GM12874 (cell line): ENCODE results near the gene PLCG2.

Experiments
- TF ChIP-seq, protein P1 (sequence below): IDR thresholded peaks from 2 replicates; pipeline ENCODE4 v1.5.1; 2011; ENCODE audit warnings: low read depth, mild to moderate bottlenecking, control low read depth, low read length, moderate library complexity; ENCODE audit not compliant: insufficient read depth

The PLCG2 gene

DNA sequence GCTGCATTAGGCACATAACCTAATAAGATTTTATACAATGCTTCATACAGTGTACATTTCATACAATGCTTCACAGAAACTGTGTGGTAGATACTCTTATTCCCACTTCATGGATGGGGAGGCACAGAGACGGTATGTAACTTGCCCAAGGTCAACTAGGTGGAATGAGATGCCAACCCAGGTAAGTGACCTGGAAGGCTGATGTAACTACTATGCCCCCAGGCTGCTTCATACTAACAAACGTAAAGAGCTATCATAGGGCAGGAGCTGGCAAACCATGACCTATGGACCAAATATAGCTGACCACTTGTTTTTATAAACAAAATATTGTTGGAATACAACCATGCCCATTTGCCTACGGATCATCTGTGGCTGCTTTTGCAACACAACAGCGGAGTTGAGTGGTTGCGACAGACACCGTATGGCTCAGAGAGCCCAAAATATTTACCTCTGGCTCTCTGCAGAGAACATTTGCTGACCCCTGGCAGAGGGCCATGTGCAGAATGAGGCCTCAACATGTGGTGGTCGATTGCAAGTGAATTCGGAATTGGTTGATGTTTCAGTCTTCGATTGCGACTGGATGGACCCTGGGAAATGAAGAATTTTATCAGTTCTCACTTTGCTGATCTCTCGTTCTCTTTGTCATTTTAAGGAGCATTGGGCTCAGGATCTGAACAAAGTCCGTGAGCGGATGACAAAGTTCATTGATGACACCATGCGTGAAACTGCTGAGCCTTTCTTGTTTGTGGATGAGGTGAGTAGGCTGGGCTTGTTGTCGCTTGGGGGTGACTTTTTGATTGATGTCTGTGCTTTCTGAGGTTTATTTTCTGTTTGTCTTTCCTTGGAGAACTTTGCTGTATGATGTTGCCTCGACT is 109.7 kb downstream of the PLCG2 start:
- TF ChIP-seq, protein P1, sequence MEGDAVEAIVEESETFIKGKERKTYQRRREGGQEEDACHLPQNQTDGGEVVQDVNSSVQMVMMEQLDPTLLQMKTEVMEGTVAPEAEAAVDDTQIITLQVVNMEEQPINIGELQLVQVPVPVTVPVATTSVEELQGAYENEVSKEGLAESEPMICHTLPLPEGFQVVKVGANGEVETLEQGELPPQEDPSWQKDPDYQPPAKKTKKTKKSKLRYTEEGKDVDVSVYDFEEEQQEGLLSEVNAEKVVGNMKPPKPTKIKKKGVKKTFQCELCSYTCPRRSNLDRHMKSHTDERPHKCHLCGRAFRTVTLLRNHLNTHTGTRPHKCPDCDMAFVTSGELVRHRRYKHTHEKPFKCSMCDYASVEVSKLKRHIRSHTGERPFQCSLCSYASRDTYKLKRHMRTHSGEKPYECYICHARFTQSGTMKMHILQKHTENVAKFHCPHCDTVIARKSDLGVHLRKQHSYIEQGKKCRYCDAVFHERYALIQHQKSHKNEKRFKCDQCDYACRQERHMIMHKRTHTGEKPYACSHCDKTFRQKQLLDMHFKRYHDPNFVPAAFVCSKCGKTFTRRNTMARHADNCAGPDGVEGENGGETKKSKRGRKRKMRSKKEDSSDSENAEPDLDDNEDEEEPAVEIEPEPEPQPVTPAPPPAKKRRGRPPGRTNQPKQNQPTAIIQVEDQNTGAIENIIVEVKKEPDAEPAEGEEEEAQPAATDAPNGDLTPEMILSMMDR = no peak

DNA sequence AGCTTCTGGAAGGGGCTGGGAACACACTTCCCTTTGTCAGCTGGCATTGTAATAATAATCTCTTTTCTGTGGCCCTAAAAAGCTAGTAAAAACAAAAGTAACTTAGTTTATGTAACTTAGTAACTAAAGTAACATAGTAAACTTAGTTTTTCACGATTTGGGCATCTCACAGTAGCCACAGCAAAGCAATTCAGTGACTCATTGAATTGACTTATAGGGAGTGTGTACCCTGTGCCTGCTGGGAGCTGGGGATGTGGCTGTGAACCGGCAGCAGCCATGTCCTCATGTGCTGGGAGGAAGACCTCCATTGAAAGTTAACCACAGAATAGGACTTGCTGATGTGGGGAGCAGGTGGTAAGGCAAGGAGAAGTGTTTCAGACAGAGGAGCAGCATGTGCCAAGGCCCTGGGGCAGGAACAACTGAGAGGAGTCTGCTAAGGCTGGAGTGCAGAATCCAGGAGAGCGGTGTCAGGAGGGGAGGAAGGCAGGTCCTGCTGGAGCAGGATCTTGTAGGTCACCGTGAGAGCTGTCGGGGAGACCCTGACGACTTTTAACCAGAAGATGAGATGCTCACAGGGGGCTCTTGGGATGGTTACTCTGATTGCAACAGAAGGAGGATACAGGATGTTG is 112.8 kb downstream of the PLCG2 start:
- TF ChIP-seq, protein P1 = no peak

DNA sequence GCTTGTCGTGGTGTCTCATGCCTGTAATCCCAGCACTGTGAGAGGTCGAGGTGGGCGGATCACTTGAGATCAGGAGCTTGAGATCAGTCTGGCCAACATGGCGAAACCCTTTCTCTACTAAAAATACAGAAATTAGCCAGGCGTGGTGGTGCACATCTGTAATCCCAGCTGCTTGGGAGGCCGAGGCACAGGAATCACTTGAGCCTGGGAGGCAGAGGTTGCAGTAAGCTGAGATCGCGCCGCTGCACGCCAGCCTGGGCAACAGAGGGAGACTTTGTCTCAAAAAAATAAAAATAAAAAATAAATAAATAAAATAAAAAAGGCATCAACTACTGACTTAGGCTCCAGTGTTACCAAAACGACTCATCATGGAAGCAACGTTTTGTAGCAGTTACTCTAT is 115.5 kb downstream of the PLCG2 start:
- TF ChIP-seq, protein P1 = no peak

DNA sequence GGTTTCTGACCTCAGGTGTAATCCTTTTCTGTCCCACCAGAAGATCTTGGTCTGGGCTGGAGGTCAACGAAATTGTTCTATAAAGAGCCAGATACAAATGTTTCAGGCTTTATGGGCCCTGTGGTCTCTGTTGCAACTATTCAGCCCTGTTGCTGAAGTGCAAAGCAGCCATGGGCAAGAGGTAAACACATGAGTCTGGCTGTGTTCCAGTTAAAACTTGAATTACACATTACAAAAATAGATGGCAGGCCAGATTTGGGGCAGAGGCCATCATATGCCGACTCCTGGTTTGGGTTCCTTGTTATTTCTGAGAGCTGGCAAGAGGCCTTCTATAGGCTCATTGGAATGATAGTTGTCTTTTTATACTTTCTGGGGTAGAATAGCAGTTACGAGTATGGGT is 117.8 kb downstream of the PLCG2 start:
- TF ChIP-seq, protein P1 = no peak

DNA sequence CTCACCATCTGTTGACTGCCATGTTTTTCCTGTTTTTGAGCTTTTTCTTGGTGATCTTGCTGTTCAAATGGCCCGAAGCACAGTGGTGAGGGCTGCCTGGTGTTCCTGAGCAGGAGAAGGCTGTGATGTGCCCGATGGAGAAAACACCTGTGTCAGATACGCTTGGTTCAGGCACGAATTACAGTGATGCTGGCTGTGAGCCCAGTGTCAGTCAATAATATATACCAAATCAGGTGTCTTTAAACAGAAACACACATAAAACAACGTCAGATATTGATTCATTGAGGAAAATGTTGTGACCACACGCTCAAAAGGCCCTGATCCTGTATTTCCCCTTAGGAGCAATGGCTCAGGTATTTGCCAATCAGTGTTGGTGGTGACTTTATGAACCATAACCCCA is 120.5 kb downstream of the PLCG2 start:
- TF ChIP-seq, protein P1 = no peak

DNA sequence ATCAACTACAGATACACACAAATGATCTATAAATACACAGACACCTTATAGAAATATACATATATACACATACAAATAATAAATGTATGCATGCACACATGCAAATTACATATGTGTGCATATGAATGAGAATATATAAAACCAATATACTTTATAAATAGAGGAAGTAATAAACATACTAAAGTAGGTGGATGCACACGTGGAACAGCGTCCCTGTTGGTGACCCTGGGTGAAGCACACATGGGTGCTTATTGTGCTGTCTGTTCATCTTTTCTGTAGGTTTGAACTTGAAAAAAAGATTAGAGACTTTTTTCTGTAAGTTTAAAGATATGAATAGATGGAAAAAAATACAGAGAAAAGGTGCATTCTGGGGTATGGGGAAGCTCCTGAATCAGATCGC is 120.9 kb downstream of the PLCG2 start:
- TF ChIP-seq, protein P1 = no peak

DNA sequence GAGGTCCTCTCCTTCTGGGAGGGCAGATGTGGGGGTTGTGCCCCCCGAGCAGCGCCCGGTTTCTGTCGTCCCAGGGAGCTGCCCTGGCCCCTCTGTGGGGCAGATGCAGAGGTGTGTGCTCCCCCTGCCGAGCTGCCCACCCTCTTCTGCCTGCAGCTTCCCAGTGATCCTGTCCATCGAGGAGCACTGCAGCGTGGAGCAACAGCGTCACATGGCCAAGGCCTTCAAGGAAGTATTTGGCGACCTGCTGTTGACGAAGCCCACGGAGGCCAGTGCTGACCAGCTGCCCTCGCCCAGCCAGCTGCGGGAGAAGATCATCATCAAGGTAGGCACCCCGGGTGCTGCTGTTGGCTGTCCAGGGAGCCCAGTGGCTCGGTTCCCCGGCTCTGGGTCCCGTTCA is 121.4 kb downstream of the PLCG2 start:
- TF ChIP-seq, protein P1 = no peak
